Endothelial cell of umbilical vein (primary cell): ENCODE data around the gene SFT2D1.

ENCODE experiments used
- CTCF ChIP-seq, 2 donors: IDR thresholded peaks; 1 replicate in 1 of 2; 2 replicates in 1 of 2; pipeline ENCODE4 v1.5.1; 2011; ENCODE audit warnings: low read length in 2 of 2, mild to moderate bottlenecking in 2 of 2, moderate library complexity in 2 of 2, control low read depth in 1 of 2, inconsistent platforms in 1 of 2, low read depth in 1 of 2; ENCODE audit not compliant: insufficient read depth in 1 of 2; ENCODE audit errors: extremely low read depth in 1 of 2
- EZH2 ChIP-seq: IDR thresholded peaks from 2 replicates; pipeline ENCODE4 v1.6.1; 2012; ENCODE audit warnings: borderline replicate concordance, low read depth, mild to moderate bottlenecking, moderate library complexity, low read length, inconsistent platforms; ENCODE audit not compliant: severe bottlenecking
- FOS ChIP-seq: IDR thresholded peaks from 2 replicates; pipeline ENCODE4 v1.6.1; 2011; ENCODE audit warnings: mild to moderate bottlenecking, low read length, moderate library complexity, borderline replicate concordance; ENCODE audit not compliant: insufficient read depth
- GATA2 ChIP-seq: IDR thresholded peaks from 2 replicates; pipeline ENCODE4 v1.7.0; 2011; ENCODE audit warnings: low read depth, mild to moderate bottlenecking, moderate library complexity, mixed read lengths, low read length; ENCODE audit not compliant: insufficient read length, insufficient read depth
- POLR2A ChIP-seq: IDR thresholded peaks from 2 replicates; pipeline ENCODE4 v1.6.1; 2012; ENCODE audit warnings: low read depth, mild to moderate bottlenecking, control low read depth, low read length
- POLR2AphosphoS5 ChIP-seq: IDR thresholded peaks from 2 replicates; pipeline ENCODE4 v1.6.1; 2012; ENCODE audit warnings: low read depth, mild to moderate bottlenecking, control low read depth, low read length, moderate library complexity; ENCODE audit not compliant: insufficient read depth

GRCh38 chr6:166285233-166285632 is 57.1 kb downstream of the SFT2D1 start:
- no peak for TF ChIP-seq CTCF (IDR thresholded peaks at IDR 0.05; ENCODE audit: extremely low read depth in 1 of 2, insufficient read depth in 1 of 2, low read depth in 1 of 2, low read length in 2 of 2)
- no peak for TF ChIP-seq EZH2
- no peak for TF ChIP-seq POLR2AphosphoS5
- TF ChIP-seq POLR2A: no peak
- no peak for TF ChIP-seq GATA2
- no peak for TF ChIP-seq FOS
